IMR-90 (cell line): Measurements from ENCODE around the gene CEMIP2. TPM values are rescaled to one million over a fixed set of nuclear protein-coding genes. Genes with fewer than 3 reads are reported as not detected.

ENCODE experiments used
- ATAC-seq: fragments of 200-7000 bp; cut with Tn5 transposase; 2 replicates; pipeline ENCODE4 v1.9.1; 2020; ENCODE audit warnings: low read depth, mild to moderate bottlenecking, moderate library complexity
- BruUV-seq: library from RNA; stranded (reverse); fragments of 400-500 nt; replicated peaks from 2 replicates; lab custom pipeline; 2021; lab: Mats Ljungman, UMichigan
- CTCF ChIA-PET: fragments of 300-600 bp; formaldehyde crosslinking; extraction: SDS; loops from one replicate; lab custom pipeline; 2021; ENCODE audit warnings: antibody characterized with exemption; lab: Yijun Ruan, JAX
- POLR2A ChIA-PET: fragments of 300-600 bp; sonication (Branson Sonifier 250); formaldehyde crosslinking; loops from one replicate; lab custom pipeline; 2022; ENCODE audit warnings: antibody characterized with exemption; ENCODE audit not compliant: unreplicated experiment; lab: Charles Lee
- DNase-seq: peaks from one replicate; pipeline ENCODE4 v3.0.0; 2013
- H2AFZ ChIP-seq: replicated peaks from 2 replicates; pipeline ENCODE3; 2013; ENCODE audit warnings: low read length, mild to moderate bottlenecking; ENCODE audit not compliant: poor library complexity
- H2AK5ac ChIP-seq: 2 replicates; pipeline ENCODE4 v1.6.1; 2013; ENCODE audit warnings: low read depth, low read length, inconsistent platforms
- H2AK9ac ChIP-seq: replicated peaks from 2 replicates; pipeline ENCODE3; 2013; ENCODE audit warnings: mild to moderate bottlenecking, low read depth, low read length, moderate library complexity; ENCODE audit not compliant: poor library complexity
- H2BK120ac ChIP-seq: 2 replicates; pipeline ENCODE4 v1.6.1; 2013; ENCODE audit warnings: low read depth, low read length, inconsistent platforms
- H2BK15ac ChIP-seq: 3 replicates; pipeline ENCODE4 v1.6.1; 2013; ENCODE audit warnings: low read depth, low read length, inconsistent platforms
- H2BK20ac ChIP-seq: 2 replicates; pipeline ENCODE4 v1.6.1; 2013; ENCODE audit warnings: low read depth, mild to moderate bottlenecking, inconsistent platforms, low read length, moderate library complexity
- H2BK5ac ChIP-seq: 2 replicates; pipeline ENCODE4 v1.6.1; 2013; ENCODE audit warnings: mild to moderate bottlenecking, low read depth, low read length, inconsistent platforms; ENCODE audit not compliant: poor library complexity, severe bottlenecking
- H3K14ac ChIP-seq: replicated peaks from 2 replicates; pipeline ENCODE4 v1.6.1; 2013; ENCODE audit warnings: low read depth, low read length, inconsistent platforms
- H3K18ac ChIP-seq: 2 replicates; pipeline ENCODE4 v1.6.1; 2013; ENCODE audit warnings: low read depth, low read length, control low read depth
- H3K23ac ChIP-seq: 2 replicates; pipeline ENCODE4 v1.6.1; 2013; ENCODE audit warnings: low read depth, low read length, inconsistent platforms
- H3K27ac ChIP-seq: 2 replicates; pipeline ENCODE4 v1.5.1; 2013; ENCODE audit warnings: mild to moderate bottlenecking, control low read depth, low read length; ENCODE audit not compliant: insufficient read depth
- H3K27me3 ChIP-seq: 2 replicates; pipeline ENCODE4 v1.6.1; 2013; ENCODE audit warnings: low read length; ENCODE audit not compliant: control insufficient read depth, insufficient read depth
- H3K36me3 ChIP-seq: 2 replicates; pipeline ENCODE4 v1.6.1; 2013; ENCODE audit warnings: low read length, mixed read lengths; ENCODE audit not compliant: control insufficient read depth, insufficient read depth
- H3K4ac ChIP-seq: 2 replicates; pipeline ENCODE4 v1.6.1; 2013; ENCODE audit warnings: low read depth, low read length, inconsistent platforms
- H3K4me1 ChIP-seq: 2 replicates; pipeline ENCODE4 v1.6.1; 2013; ENCODE audit warnings: low read length, mixed read lengths; ENCODE audit not compliant: control insufficient read depth, insufficient read depth
- H3K4me2 ChIP-seq: 2 replicates; pipeline ENCODE4 v1.6.1; 2013; ENCODE audit warnings: low read depth, mild to moderate bottlenecking, control low read depth, low read length, moderate library complexity
- H3K4me3 ChIP-seq: 2 replicates; pipeline ENCODE4 v1.5.1; 2013; ENCODE audit warnings: low read depth, mild to moderate bottlenecking, control low read depth, low read length, moderate library complexity; ENCODE audit not compliant: insufficient read depth
- H3K56ac ChIP-seq: 2 replicates; pipeline ENCODE4 v1.6.1; 2013; ENCODE audit warnings: low read length, inconsistent platforms; ENCODE audit not compliant: insufficient read depth; ENCODE audit errors: extremely low read depth
- H3K79me1 ChIP-seq, 2 experiments: 2 replicates each; pipeline ENCODE4 v1.6.1; 2013; ENCODE audit warnings: low read length in 2 of 2, inconsistent platforms in 1 of 2, low read depth in 1 of 2
- H3K9ac ChIP-seq: 2 replicates; pipeline ENCODE4 v1.6.1; 2013; ENCODE audit warnings: low read depth, low read length, control low read depth
- H3K9me1 ChIP-seq: 2 replicates; pipeline ENCODE4 v1.6.1; 2013; ENCODE audit warnings: low read length, inconsistent platforms; ENCODE audit not compliant: insufficient read depth
- H3K9me3 ChIP-seq: 2 replicates; pipeline ENCODE4 v1.6.1; 2013; ENCODE audit warnings: low read length; ENCODE audit not compliant: control insufficient read depth, insufficient read depth
- H4K20me1 ChIP-seq: 2 replicates; pipeline ENCODE4 v1.6.1; 2013; ENCODE audit warnings: low read length, inconsistent platforms; ENCODE audit not compliant: insufficient read depth
- H4K5ac ChIP-seq: 2 replicates; pipeline ENCODE4 v1.6.1; 2013; ENCODE audit warnings: mild to moderate bottlenecking, low read depth, low read length, control low read depth
- H4K8ac ChIP-seq, 2 experiments: 2 replicates each; pipeline ENCODE4 v1.6.1; 2013; ENCODE audit warnings: low read depth in 2 of 2, low read length in 2 of 2, control low read depth in 1 of 2, inconsistent platforms in 1 of 2
- H4K91ac ChIP-seq: 2 replicates; pipeline ENCODE4 v1.6.1; 2013; ENCODE audit warnings: low read depth, low read length, inconsistent platforms; ENCODE audit not compliant: insufficient read depth
- BHLHE40 ChIP-seq: fragments of 150-350 bp; IDR thresholded peaks from 2 replicates; pipeline ENCODE4 v1.6.1; 2016; ENCODE audit warnings: mild to moderate bottlenecking, low read depth, low read length
- CEBPB ChIP-seq: IDR thresholded peaks from 2 replicates; pipeline ENCODE4 v1.6.1; 2012; ENCODE audit warnings: low read depth, low read length, improper control_type of control experiment
- CHD1 ChIP-seq: IDR thresholded peaks from 2 replicates; pipeline ENCODE4 v1.6.1; 2012; ENCODE audit warnings: low read depth, low read length, improper control_type of control experiment
- CTCF ChIP-seq: conservative IDR thresholded peaks from 2 replicates; pipeline ENCODE4 v1.5.1; 2012; ENCODE audit warnings: mild to moderate bottlenecking, low read depth, low read length, improper control_type of control experiment
- ELK1 ChIP-seq: fragments of 150-350 bp; IDR thresholded peaks from 2 replicates; pipeline ENCODE4 v1.6.1; 2016; ENCODE audit warnings: low read depth, mild to moderate bottlenecking, low read length, moderate library complexity, borderline replicate concordance
- FOS ChIP-seq: fragments of 150-350 bp; IDR thresholded peaks from 2 replicates; pipeline ENCODE4 v1.6.1; 2016; ENCODE audit warnings: low read depth, low read length
- MAFK ChIP-seq: IDR thresholded peaks from 2 replicates; pipeline ENCODE4 v1.6.1; 2012; ENCODE audit warnings: low read depth, low read length, improper control_type of control experiment
- MAZ ChIP-seq: IDR thresholded peaks from 2 replicates; pipeline ENCODE4 v1.6.1; 2012; ENCODE audit warnings: low read depth, mild to moderate bottlenecking, low read length, improper control_type of control experiment, moderate library complexity, borderline replicate concordance
- MXI1 ChIP-seq: IDR thresholded peaks from 2 replicates; pipeline ENCODE4 v1.6.1; 2012; ENCODE audit warnings: low read depth, mild to moderate bottlenecking, low read length, moderate library complexity, borderline replicate concordance
- POLR2A ChIP-seq: IDR thresholded peaks from 2 replicates; pipeline ENCODE4 v1.6.1; 2012; ENCODE audit warnings: mild to moderate bottlenecking, low read depth, low read length
- RAD21 ChIP-seq: IDR thresholded peaks from 2 replicates; pipeline ENCODE4 v1.6.1; 2012; ENCODE audit warnings: low read length, improper control_type of control experiment
- RCOR1 ChIP-seq: IDR thresholded peaks from 2 replicates; pipeline ENCODE4 v1.6.1; 2012; ENCODE audit warnings: mild to moderate bottlenecking, low read length, improper control_type of control experiment; ENCODE audit not compliant: insufficient replicate concordance
- RFX5 ChIP-seq: IDR thresholded peaks from 2 replicates; pipeline ENCODE4 v1.8.0; 2012; ENCODE audit warnings: low read depth, mild to moderate bottlenecking, low read length, moderate library complexity
- USF2 ChIP-seq: fragments of 150-350 bp; IDR thresholded peaks from 2 replicates; pipeline ENCODE4 v1.6.1; 2017; ENCODE audit warnings: mild to moderate bottlenecking, antibody characterized with exemption, low read length, low read depth
- WGBS, 2 experiments: methylation state at CpG; one replicate each; pipeline versions ENCODE4 v1.1.5 to v1.1.7; 2013; ENCODE audit warnings: missing lambda C conversion rate in 2 of 2; ENCODE audit not compliant: insufficient read length in 1 of 2; ENCODE audit errors: extremely low coverage in 2 of 2; 5-methylcytosine and 5-hydroxymethylcytosine counted together
- dilution Hi-C: fragments of 300-500 bp; cut with HindIII; formaldehyde crosslinking; loops from one replicate; pipeline ENCODE4 v1.14.3; 2018; ENCODE audit warnings: low sequenced_read_pairs; ENCODE audit not compliant: unreplicated experiment
- in situ Hi-C: fragments of 300-500 bp; cut with MboI; formaldehyde crosslinking; loops from 3 replicates; pipeline ENCODE4 v1.14.3; 2019; ENCODE audit warnings: low sequenced_read_pairs, inconsistent platforms, mixed read lengths
- intact Hi-C: fragments of 100-400 bp; cut with micrococcal nuclease; formaldehyde crosslinking; loops from 2 replicates; pipeline ENCODE4 v1.10.0; 2022
- polyA plus RNA-seq, 3 experiments: library from polyadenylated mRNA; depleted of rRNA; stranded (reverse); fragments of >200 nt; gene quantifications; 2 replicates each; pipeline ENCODE4 v1.2.3, GENCODE V29; 2012; ENCODE audit warnings: low replicate concordance in 1 of 3
- total RNA-seq: library from RNA; depleted of rRNA; stranded (reverse); fragments of >200 nt; gene quantifications from 2 replicates; pipeline ENCODE4 v1.2.3, GENCODE V29; 2012

Gene CEMIP2
- total and polyA plus RNA-seq, 2 of the 4 experiments (the other 2 are of a cell fraction), result 65.2 to 67.4 TPM

GRCh38 chr9:71638627-71639026 is 129.7 kb downstream of the CEMIP2 start:
- Histone ChIP-seq H2BK5ac (no peak overlapping the region), H3K4me3 (no peak overlapping the region), H3K4me1 (no peaks in the 10 kb centered on the region), H2AK9ac (no peak overlapping the region), H3K79me1 (no peaks in the 10 kb centered on the region), H3K27me3 (peaks cover 5% of the 10 kb centered on the region; the same call in 1 of the 2 replicates), H2BK15ac (no peak overlapping the region), H2BK120ac (no peak overlapping the region), H2BK20ac (no peak overlapping the region), H3K36me3 (no peaks in the 10 kb centered on the region), H3K23ac (no peak overlapping the region), H4K5ac (no peak overlapping the region), H4K8ac (no peak overlapping the region), H3K9me3 (no peaks in the 10 kb centered on the region), H3K4ac (no peak overlapping the region), H4K20me1 (no peaks in the 10 kb centered on the region), H2AFZ (peak overlapping the region; percentile 57), H3K27ac (no peak overlapping the region), H3K18ac (no peak overlapping the region), H3K9me1 (no peaks in the 10 kb centered on the region), H3K4me2 (peak overlapping the region; percentile 51), H3K14ac (no peak overlapping the region), H3K9ac (no peak overlapping the region), H3K56ac (no peak overlapping the region), H2AK5ac (no peak overlapping the region), H4K91ac (no peak overlapping the region)
- intact Hi-C loops (no loop called here), dilution Hi-C loops (no loop called here), in situ Hi-C loops (no loop called here)
- ChIA-PET POLR2A (no interaction called here), CTCF (interaction anchor here (1.0 to 1.4 kb wide), 2 partner anchors 10 to 34 kb away, joined by 3 read pairs; no protein-coding TSS in a partner anchor)
- DNase-seq (no peak), ATAC-seq (no peak)
- TF ChIP-seq USF2 (no peak), CTCF (no peak), RCOR1 (no peak), FOS (no peak), ELK1 (no peak), MAZ (no peak), BHLHE40 (no peak), RAD21 (no peak), MAFK (no peak), CEBPB (no peak), MXI1 (no peak), RFX5 (no peak), POLR2A (no peak), CHD1 (no peak)
- no CpG with 5 or more reads among the region's 7 CpGs for WGBS, 2 experiments
- no TSS peak for BruUV-seq
